Thymus (tissue), 11 donors: Measurements from ENCODE around the gene SCYGR2. TPM values are rescaled to one million over a fixed set of nuclear protein-coding genes. Genes with fewer than 3 reads are reported as not detected.
A peak's percentile ranks its signal among the peaks of the same experiment; 100 is the strongest.

Experiments
- DNase-seq, 9 donors: peaks; one replicate each; pipeline ENCODE4 v3.0.0-alpha.2; 2013; ENCODE audit warnings: low spot score in 9 of 9, low read depth in 6 of 9, missing footprints in 1 of 9
- H3K27ac ChIP-seq, 2 donors: one replicate each; pipeline ENCODE4 v1.5.1; 2013; ENCODE audit warnings: control low read depth in 1 of 2, low read depth in 1 of 2, low read length in 1 of 2, mild to moderate bottlenecking in 1 of 2, moderate library complexity in 1 of 2
- H3K27me3 ChIP-seq, 2 donors: one replicate each; pipeline ENCODE4 v1.5.1; 2013; ENCODE audit warnings: low read length in 1 of 2; ENCODE audit not compliant: control insufficient read depth in 2 of 2, insufficient read depth in 1 of 2
- H3K36me3 ChIP-seq, 2 donors: one replicate each; pipeline ENCODE4 v1.5.1; 2013; ENCODE audit warnings: low read length in 1 of 2, mild to moderate bottlenecking in 1 of 2, moderate library complexity in 1 of 2; ENCODE audit not compliant: control insufficient read depth in 2 of 2, insufficient read depth in 2 of 2
- H3K4me1 ChIP-seq, 2 donors: one replicate each; pipeline ENCODE4 v1.5.1; 2013; ENCODE audit warnings: low read length in 2 of 2; ENCODE audit not compliant: control insufficient read depth in 2 of 2, insufficient read depth in 2 of 2
- H3K4me3 ChIP-seq, 2 donors: one replicate each; pipeline ENCODE4 v1.5.1; 2013; ENCODE audit warnings: low read length in 2 of 2, control low read depth in 1 of 2, mild to moderate bottlenecking in 1 of 2
- H3K9me3 ChIP-seq, 2 donors: one replicate each; pipeline ENCODE4 v1.5.1; 2013; ENCODE audit warnings: low read length in 1 of 2, mild to moderate bottlenecking in 1 of 2; ENCODE audit not compliant: control insufficient read depth in 2 of 2, insufficient read depth in 1 of 2
- WGBS: extraction: QIAGEN DNeasy Blood & Tissue Kit; methylation state at CpG from one replicate; pipeline ENCODE4 v1.1.7; 2013; 5-methylcytosine and 5-hydroxymethylcytosine counted together
- polyA plus RNA-seq: library from polyadenylated mRNA; stranded (reverse); fragments of 200-250 nt; gene quantifications from one replicate; pipeline ENCODE4 v1.2.3, GENCODE V29; 2013
- total RNA-seq: library from RNA; stranded (reverse); fragments of 120-200 nt; gene quantifications from one replicate; pipeline ENCODE4 v1.2.4, GENCODE V29; 2013
- donor health status: healthy.

Gene SCYGR2
- total and polyA plus RNA-seq, 2 donors, result not detected

GRCh38 chr2:227606476-227606875 is 7.8 kb downstream of the SCYGR2 start:
- Histone ChIP-seq H3K27ac (no peak overlapping the region), H3K36me3 (no peaks in the 10 kb centered on the region), H3K4me1 (no peaks in the 10 kb centered on the region), H3K9me3 (peaks cover 0 to 4% of the 10 kb centered on the region in 2 donors), H3K4me3 (no peak overlapping the region), H3K27me3 (no peaks in the 10 kb centered on the region)
- DNase-seq, result no peak
- WGBS, result 96% methylated on average over 1 of the region's 1 CpG

- DNase-seq, result no peak
- H3K27ac ChIP-seq, result no peak overlapping the region
- no peaks in the 10 kb centered on the region for H3K36me3 ChIP-seq
- no peak overlapping the region for H3K4me3 ChIP-seq
- no peaks in the 10 kb centered on the region for H3K4me1 ChIP-seq
- peaks cover 0 to 3% of the 10 kb centered on the region in 2 donors for H3K9me3 ChIP-seq
- H3K27me3 ChIP-seq, result no peaks in the 10 kb centered on the region
- 58% methylated on average over 3 of the region's 3 CpGs for WGBS
These were observed 9.2 kb downstream of the SCYGR2 start for GRCh38 chr2:227607941-227608340.

- WGBS, result 29% methylated on average over 16 of the region's 16 CpGs
- Histone ChIP-seq H3K9me3 (peaks cover 0 to 3% of the 10 kb centered on the region in 2 donors), H3K27ac (no peak overlapping the region), H3K27me3 (no peaks in the 10 kb centered on the region), H3K4me3 (no peak overlapping the region), H3K36me3 (no peaks in the 10 kb centered on the region), H3K4me1 (no peaks in the 10 kb centered on the region)
- peak in 1 of 9 donors; percentile 27 for DNase-seq
These were observed 10.1 kb downstream of the SCYGR2 start for GRCh38 chr2:227608561-227609338.

GRCh38 chr2:227610123-227610522 is 11.4 kb downstream of the SCYGR2 start:
- WGBS, result 80% methylated on average over 2 of the region's 2 CpGs
- peaks cover 0 to 3% of the 10 kb centered on the region in 2 donors for H3K9me3 ChIP-seq
- no peaks in the 10 kb centered on the region for H3K36me3 ChIP-seq
- no peak for DNase-seq
- no peaks in the 10 kb centered on the region for H3K27me3 ChIP-seq
- no peak overlapping the region for H3K4me3 ChIP-seq
- H3K4me1 ChIP-seq, result no peaks in the 10 kb centered on the region
- H3K27ac ChIP-seq, result no peak overlapping the region

- H3K27ac ChIP-seq, result no peak overlapping the region
- peaks cover 0 to 3% of the 10 kb centered on the region in 2 donors for H3K9me3 ChIP-seq
These were observed 14.0 kb downstream of the SCYGR2 start for GRCh38 chr2:227612546-227613271.

GRCh38 chr2:227613272-227613660 is 14.6 kb downstream of the SCYGR2 start:
- WGBS, result 91% methylated on average over 4 of the region's 4 CpGs
- DNase-seq, result no peak

More at GRCh38 chr2:227612546-227613271, 14.0 kb downstream of the SCYGR2 start:
- Histone ChIP-seq H3K4me1 (no peaks in the 10 kb centered on the region), H3K27me3 (no peaks in the 10 kb centered on the region), H3K4me3 (no peak overlapping the region), H3K36me3 (no peaks in the 10 kb centered on the region)
- 92% methylated on average over 11 of the region's 11 CpGs for WGBS
- no peak for DNase-seq

GRCh38 chr2:227614246-227614645 is 15.6 kb downstream of the SCYGR2 start:
- no peaks in the 10 kb centered on the region for H3K4me1 ChIP-seq
- 94% methylated on average over 4 of the region's 4 CpGs for WGBS

More at GRCh38 chr2:227613272-227613660, 14.6 kb downstream of the SCYGR2 start:
- no peaks in the 10 kb centered on the region for H3K4me1 ChIP-seq
- no peaks in the 10 kb centered on the region for H3K36me3 ChIP-seq
- H3K4me3 ChIP-seq, result no peak overlapping the region
- no peak overlapping the region for H3K27ac ChIP-seq
- H3K9me3 ChIP-seq, result peaks cover 0 to 3% of the 10 kb centered on the region in 2 donors
- no peaks in the 10 kb centered on the region for H3K27me3 ChIP-seq

GRCh38 chr2:227614740-227615139 is 16.0 kb downstream of the SCYGR2 start, which contains the start of gene SCYGR3:
SCYGR3 (minus strand) TSS chr2:227614840; CDS start chr2:227614840, 0 bp downstream.
- Histone ChIP-seq H3K27ac (no peak within 1 kb of the TSS), H3K4me1 (no peaks in the 10 kb centered on the region), H3K4me3 (no peak within 1 kb of the TSS), H3K36me3 (no peaks in the 10 kb centered on the region), H3K27me3 (no peaks in the 10 kb centered on the region), H3K9me3 (no peaks in the 10 kb centered on the region)
- no peak for DNase-seq
- 92% methylated on average over 4 of the region's 4 CpGs for WGBS

More at GRCh38 chr2:227614246-227614645, 15.6 kb downstream of the SCYGR2 start:
- Histone ChIP-seq H3K9me3 (no peaks in the 10 kb centered on the region), H3K4me3 (no peak overlapping the region), H3K27ac (no peak overlapping the region), H3K36me3 (no peaks in the 10 kb centered on the region), H3K27me3 (no peaks in the 10 kb centered on the region)
- DNase-seq, result no peak

- Histone ChIP-seq H3K4me3 (no peak overlapping the region), H3K36me3 (no peaks in the 10 kb centered on the region), H3K4me1 (no peaks in the 10 kb centered on the region), H3K27ac (no peak overlapping the region), H3K27me3 (no peaks in the 10 kb centered on the region), H3K9me3 (no peaks in the 10 kb centered on the region)
- WGBS, result 98% methylated on average over 4 of the region's 4 CpGs
- no peak for DNase-seq
These were observed 16.5 kb downstream of the SCYGR2 start for GRCh38 chr2:227615181-227615580.
